MM.1S (cell line): ENCODE data around the gene RYR2.

ENCODE experiments used
- CTCF ChIP-seq: fragments of 300-600 bp; sonication (generic); IDR thresholded peaks from 2 replicates; pipeline ENCODE4 v1.5.1; 2016; ENCODE audit warnings: antibody characterized with exemption, low read length, mixed read lengths
- EZH2 ChIP-seq: fragments of 300-600 bp; sonication (generic); optimal IDR thresholded peaks from 2 replicates; pipeline ENCODE3; 2017; ENCODE audit warnings: low read depth, mild to moderate bottlenecking, antibody characterized with exemption, low read length, mixed read lengths

DNA sequence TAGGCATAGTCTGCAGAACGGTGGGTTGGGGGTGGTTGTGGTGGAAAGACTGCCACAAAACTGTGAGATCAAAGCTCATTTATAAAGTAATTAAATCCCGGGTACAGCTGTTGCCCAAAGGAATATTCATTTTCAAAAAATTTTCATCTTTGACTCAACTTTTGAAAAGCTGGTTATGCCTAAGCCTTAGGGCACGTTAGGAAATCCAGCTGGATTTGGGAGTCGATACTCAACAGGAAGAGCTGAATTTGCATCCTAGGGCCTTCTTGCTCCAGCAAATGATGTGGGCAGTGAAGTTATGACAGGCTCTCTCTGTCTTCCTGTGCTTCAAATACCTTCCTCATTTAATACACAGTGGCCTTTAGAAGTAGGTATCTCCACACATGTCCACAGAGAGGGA is 817.0 kb downstream of the RYR2 start:
- no peak for TF ChIP-seq EZH2
- no peak for TF ChIP-seq CTCF
